Measurements from ENCODE around the gene NABP1.

DNA sequence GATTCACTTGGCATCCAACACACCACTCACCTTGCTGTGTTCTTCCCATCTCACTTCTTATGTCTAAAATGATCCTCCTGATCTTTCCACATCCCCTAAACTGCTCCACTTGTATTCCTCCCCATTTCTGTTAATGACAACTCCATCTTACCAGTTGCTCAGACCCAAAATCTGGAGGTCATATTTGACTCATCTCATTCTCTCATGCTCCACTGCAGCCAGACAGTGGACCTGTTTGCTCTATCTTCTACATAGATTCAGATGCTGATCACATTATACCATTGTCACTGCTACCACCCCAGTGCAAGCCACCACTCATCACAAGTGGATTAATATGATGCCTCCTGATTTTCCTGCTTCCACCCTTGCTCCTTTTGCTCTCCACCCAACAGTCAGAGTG lies 7.9 kb upstream of the NABP1 start:
- TF ChIP-seq, protein P1, sequence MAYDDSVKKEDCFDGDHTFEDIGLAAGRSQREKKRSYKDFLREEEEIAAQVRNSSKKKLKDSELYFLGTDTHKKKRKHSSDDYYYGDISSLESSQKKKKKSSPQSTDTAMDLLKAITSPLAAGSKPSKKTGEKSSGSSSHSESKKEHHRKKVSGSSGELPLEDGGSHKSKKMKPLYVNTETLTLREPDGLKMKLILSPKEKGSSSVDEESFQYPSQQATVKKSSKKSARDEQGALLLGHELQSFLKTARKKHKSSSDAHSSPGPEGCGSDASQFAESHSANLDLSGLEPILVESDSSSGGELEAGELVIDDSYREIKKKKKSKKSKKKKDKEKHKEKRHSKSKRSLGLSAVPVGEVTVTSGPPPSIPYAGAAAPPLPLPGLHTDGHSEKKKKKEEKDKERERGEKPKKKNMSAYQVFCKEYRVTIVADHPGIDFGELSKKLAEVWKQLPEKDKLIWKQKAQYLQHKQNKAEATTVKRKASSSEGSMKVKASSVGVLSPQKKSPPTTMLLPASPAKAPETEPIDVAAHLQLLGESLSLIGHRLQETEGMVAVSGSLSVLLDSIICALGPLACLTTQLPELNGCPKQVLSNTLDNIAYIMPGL (CRISPR knock-in tag; IDR thresholded peaks at IDR 0.05) = no peak
- TF ChIP-seq, protein P2, sequence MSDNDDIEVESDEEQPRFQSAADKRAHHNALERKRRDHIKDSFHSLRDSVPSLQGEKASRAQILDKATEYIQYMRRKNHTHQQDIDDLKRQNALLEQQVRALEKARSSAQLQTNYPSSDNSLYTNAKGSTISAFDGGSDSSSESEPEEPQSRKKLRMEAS (CRISPR knock-in tag; IDR thresholded peaks at IDR 0.05) = no peak
- TF ChIP-seq, protein P3, sequence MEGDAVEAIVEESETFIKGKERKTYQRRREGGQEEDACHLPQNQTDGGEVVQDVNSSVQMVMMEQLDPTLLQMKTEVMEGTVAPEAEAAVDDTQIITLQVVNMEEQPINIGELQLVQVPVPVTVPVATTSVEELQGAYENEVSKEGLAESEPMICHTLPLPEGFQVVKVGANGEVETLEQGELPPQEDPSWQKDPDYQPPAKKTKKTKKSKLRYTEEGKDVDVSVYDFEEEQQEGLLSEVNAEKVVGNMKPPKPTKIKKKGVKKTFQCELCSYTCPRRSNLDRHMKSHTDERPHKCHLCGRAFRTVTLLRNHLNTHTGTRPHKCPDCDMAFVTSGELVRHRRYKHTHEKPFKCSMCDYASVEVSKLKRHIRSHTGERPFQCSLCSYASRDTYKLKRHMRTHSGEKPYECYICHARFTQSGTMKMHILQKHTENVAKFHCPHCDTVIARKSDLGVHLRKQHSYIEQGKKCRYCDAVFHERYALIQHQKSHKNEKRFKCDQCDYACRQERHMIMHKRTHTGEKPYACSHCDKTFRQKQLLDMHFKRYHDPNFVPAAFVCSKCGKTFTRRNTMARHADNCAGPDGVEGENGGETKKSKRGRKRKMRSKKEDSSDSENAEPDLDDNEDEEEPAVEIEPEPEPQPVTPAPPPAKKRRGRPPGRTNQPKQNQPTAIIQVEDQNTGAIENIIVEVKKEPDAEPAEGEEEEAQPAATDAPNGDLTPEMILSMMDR (IDR thresholded peaks at IDR 0.05) = no peak
- TF ChIP-seq JAZF1 (CRISPR knock-in tag; IDR thresholded peaks at IDR 0.05) = no peak

Data from WTC11 (cell line).